Osteoblast (primary cell): Measurements from ENCODE around the gene RSPH6A. TPM values are rescaled to one million over a fixed set of nuclear protein-coding genes. Genes with fewer than 3 reads are reported as not detected.

Experiments
- DNase-seq: peaks from one replicate; pipeline ENCODE4 v3.0.0; 2011; ENCODE audit warnings: low spot score, mixed read lengths; ENCODE audit not compliant: insufficient read length; ENCODE audit errors: missing footprints
- H2AFZ ChIP-seq: 2 replicates; pipeline ENCODE4 v1.6.0; 2011; ENCODE audit warnings: mild to moderate bottlenecking, low read length
- H3K27ac ChIP-seq: 2 replicates; pipeline ENCODE4 v1.5.1; 2011; ENCODE audit warnings: mild to moderate bottlenecking, low read depth, low read length, moderate library complexity
- H3K27me3 ChIP-seq: 2 replicates; pipeline ENCODE4 v1.6.0; 2012; ENCODE audit warnings: mild to moderate bottlenecking, control low read depth, inconsistent platforms, low read length, moderate library complexity; ENCODE audit not compliant: insufficient read depth
- H3K36me3 ChIP-seq: 2 replicates; pipeline ENCODE4 v1.5.1; 2011; ENCODE audit warnings: mild to moderate bottlenecking, low read length, control low read depth, moderate library complexity; ENCODE audit not compliant: insufficient read depth
- H3K4me1 ChIP-seq: 2 replicates; pipeline ENCODE4 v1.5.1; 2011; ENCODE audit warnings: mild to moderate bottlenecking, low read length, control low read depth, moderate library complexity; ENCODE audit not compliant: insufficient read depth
- H3K4me2 ChIP-seq: 2 replicates; pipeline ENCODE4 v1.6.0; 2011; ENCODE audit warnings: mild to moderate bottlenecking, low read length; ENCODE audit not compliant: insufficient read depth
- H3K4me3 ChIP-seq: fragments of 200-600 bp; sonication (generic); 3 replicates; pipeline ENCODE4 v1.5.1; 2012; ENCODE audit warnings: mild to moderate bottlenecking, low read length, inconsistent platforms; ENCODE audit not compliant: insufficient read depth
- H3K79me2 ChIP-seq: 2 replicates; pipeline ENCODE4 v1.6.0; 2012; ENCODE audit warnings: mild to moderate bottlenecking, low read length, control low read depth, inconsistent platforms; ENCODE audit not compliant: insufficient read depth
- H3K9me3 ChIP-seq: 2 replicates; pipeline ENCODE4 v1.5.1; 2011; ENCODE audit warnings: low read depth, low read length, control low read depth
- H4K20me1 ChIP-seq: 2 replicates; pipeline ENCODE4 v1.6.0; 2012; ENCODE audit warnings: mild to moderate bottlenecking, low read length, control low read depth; ENCODE audit not compliant: insufficient read depth
- CTCF ChIP-seq: IDR thresholded peaks from 2 replicates; pipeline ENCODE4 v1.5.1; 2011; ENCODE audit warnings: mild to moderate bottlenecking, low read depth, low read length, moderate library complexity; ENCODE audit errors: extremely low read depth
- total RNA-seq: library from RNA; depleted of rRNA; stranded (reverse); fragments of >200 nt; gene quantifications from 2 replicates; pipeline ENCODE4 v1.2.3, GENCODE V29; 2012

The RSPH6A gene
- total RNA-seq, 1 donor = under 0.01 TPM

- Histone ChIP-seq H3K4me1 (peaks cover 16% of the 10 kb centered on the region), H3K27me3 (no peaks in the 10 kb centered on the region), H3K4me2 (no peak overlapping the region), H3K79me2 (peaks cover 30% of the 10 kb centered on the region), H3K4me3 (no peak overlapping the region), H3K9me3 (no peaks in the 10 kb centered on the region), H3K36me3 (peaks cover 16% of the 10 kb centered on the region), H3K27ac (no peak overlapping the region), H2AFZ (no peak overlapping the region), H4K20me1 (peaks cover 18% of the 10 kb centered on the region)
- DNase-seq = peak; percentile 3
- TF ChIP-seq CTCF = no peak
Measured at GRCh38 chr19:45793876-45794275, 21.2 kb downstream of the RSPH6A start.

- TF ChIP-seq CTCF = no peak
- H3K4me2 ChIP-seq = peak overlapping the region; percentile 44
- no peak overlapping the region for H2AFZ ChIP-seq
- peaks cover 18% of the 10 kb centered on the region for H4K20me1 ChIP-seq
- peaks cover 36% of the 10 kb centered on the region for H3K79me2 ChIP-seq
- H3K4me3 ChIP-seq = no peak overlapping the region
- H3K36me3 ChIP-seq = peaks cover 21% of the 10 kb centered on the region
- peak overlapping the region; percentile 54 for H3K27ac ChIP-seq
- DNase-seq = peak; percentile 35
- H3K27me3 ChIP-seq = no peaks in the 10 kb centered on the region
- peaks cover 14% of the 10 kb centered on the region for H3K4me1 ChIP-seq
- H3K9me3 ChIP-seq = no peaks in the 10 kb centered on the region
Measured at GRCh38 chr19:45793178-45793564, 21.9 kb downstream of the RSPH6A start.

DNA sequence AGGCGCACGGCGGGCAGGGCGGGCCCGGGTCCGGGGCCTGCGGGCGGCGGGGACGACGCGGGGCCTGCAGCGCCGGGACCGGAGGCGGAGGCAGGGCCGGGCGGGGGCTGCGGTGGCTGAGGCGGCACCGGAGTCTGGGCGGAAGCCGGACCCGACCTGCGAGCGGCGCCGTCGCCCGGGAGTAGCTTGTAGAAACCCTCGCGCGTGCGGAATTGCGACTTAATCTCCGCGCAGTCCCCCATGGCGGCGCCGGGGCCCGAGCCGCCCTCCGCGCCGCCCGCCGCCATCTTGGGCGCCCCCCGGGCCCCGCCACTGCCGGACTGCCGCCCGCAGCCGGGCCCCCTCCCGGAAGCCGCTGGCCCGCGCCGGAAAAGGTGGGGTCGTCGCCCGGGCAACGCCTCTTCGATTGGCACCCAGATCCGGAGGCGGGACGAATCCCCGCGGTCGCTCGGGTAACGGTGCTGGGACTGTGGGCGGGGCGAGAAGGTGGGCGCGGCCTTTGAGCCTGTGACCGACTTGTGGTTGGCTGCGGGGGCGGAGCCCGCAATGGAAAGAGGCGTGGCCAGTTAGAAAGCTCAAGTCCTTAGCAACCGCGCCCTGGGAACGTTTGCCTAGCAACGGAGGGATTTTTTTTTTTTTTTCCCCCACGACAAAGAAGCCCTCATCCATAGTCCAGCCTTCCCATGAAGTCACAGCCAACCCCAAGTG is 22.5 kb downstream of the RSPH6A start, which contains the start of gene DMWD:
Gene DMWD, minus strand, starts transcription at position 376 of the 708 bp plus-strand sequence. Its CDS starts 89 bp downstream, at position 287.
- Histone ChIP-seq H3K27me3 (no peaks in the 10 kb centered on the region), H3K36me3 (peaks cover 25% of the 10 kb centered on the region), H3K9me3 (no peaks in the 10 kb centered on the region), H3K79me2 (peaks cover 38% of the 10 kb centered on the region), H3K27ac (peak within 1 kb of the TSS; percentile 61), H4K20me1 (peaks cover 18% of the 10 kb centered on the region), H3K4me1 (peaks cover 14% of the 10 kb centered on the region), H3K4me3 (peak within 1 kb of the TSS; percentile 85), H3K4me2 (peak within 1 kb of the TSS; percentile 95), H2AFZ (peak within 1 kb of the TSS; percentile 62)
- DNase-seq = peak; percentile 100
- TF ChIP-seq CTCF = no peak

DNA sequence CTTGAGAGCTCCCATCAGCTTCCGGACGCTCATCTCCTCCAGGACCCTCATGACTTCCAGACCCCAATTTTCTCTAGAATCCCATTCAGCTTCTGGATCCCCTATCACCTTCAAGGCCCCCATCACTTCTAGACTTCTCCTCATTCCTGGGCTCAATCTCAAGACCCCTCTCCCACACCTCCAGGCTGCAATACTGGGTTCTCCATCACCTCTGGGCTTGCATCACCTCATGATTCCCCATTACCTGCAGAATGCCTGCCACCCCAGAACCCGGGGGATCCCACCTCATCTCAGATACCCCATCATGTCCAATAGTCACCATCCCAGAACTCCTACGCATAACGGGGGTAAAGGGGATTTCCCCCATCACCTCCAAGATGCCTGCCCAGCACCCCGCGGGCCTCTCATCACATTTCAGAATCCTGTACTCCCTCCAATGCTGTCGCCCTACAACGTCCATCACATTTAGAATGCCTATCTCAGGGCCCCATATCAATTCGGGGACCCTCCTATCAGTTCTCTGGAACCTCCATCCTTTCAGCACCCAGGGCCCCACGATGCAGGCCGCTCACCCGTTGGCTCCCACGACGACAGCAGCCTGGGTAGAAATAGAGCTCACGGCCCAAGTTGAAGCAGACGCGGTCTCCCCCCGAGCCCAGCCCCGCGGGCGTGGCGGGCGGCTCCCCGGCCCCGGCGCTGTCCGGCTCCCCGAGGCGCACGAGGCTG is 23.2 kb downstream of the RSPH6A start:
- H2AFZ ChIP-seq = no peak overlapping the region
- TF ChIP-seq CTCF = no peak

More for the DNA sequence above, 23.2 kb downstream of the RSPH6A start:
- peak overlapping the region; percentile 24 for H3K27ac ChIP-seq
- peaks cover 18% of the 10 kb centered on the region for H4K20me1 ChIP-seq
- peaks cover 44% of the 10 kb centered on the region for H3K79me2 ChIP-seq
- peak overlapping the region; percentile 85 for H3K4me3 ChIP-seq
- no peaks in the 10 kb centered on the region for H3K9me3 ChIP-seq
- H3K36me3 ChIP-seq = peaks cover 32% of the 10 kb centered on the region
- H3K4me2 ChIP-seq = peak overlapping the region; percentile 95
- DNase-seq = peak; percentile 90
- H3K4me1 ChIP-seq = peaks cover 14% of the 10 kb centered on the region
- H3K27me3 ChIP-seq = no peaks in the 10 kb centered on the region
